ENCODE results near the gene FGF14.

FGF14 gene

DNA sequence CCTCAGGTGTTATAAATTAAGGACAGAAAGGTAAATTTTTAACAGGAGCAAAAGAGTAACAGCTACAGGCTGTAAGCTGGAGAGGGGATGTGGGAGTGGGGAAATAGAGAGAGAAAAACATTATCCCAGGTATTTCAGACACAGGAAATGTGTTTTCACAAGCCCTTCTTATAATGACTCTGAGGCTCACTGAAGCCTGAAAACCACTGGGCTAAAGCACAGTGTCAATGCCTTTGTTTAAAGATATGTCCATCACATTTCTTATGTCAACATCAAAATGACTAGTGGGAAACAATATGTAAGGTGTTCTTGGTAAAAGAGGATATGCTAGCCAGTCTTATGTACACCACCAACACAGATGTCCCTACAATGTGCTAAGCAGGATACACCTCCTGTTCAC, 365.9 kb downstream of the FGF14 start:
- TF ChIP-seq, protein P1, sequence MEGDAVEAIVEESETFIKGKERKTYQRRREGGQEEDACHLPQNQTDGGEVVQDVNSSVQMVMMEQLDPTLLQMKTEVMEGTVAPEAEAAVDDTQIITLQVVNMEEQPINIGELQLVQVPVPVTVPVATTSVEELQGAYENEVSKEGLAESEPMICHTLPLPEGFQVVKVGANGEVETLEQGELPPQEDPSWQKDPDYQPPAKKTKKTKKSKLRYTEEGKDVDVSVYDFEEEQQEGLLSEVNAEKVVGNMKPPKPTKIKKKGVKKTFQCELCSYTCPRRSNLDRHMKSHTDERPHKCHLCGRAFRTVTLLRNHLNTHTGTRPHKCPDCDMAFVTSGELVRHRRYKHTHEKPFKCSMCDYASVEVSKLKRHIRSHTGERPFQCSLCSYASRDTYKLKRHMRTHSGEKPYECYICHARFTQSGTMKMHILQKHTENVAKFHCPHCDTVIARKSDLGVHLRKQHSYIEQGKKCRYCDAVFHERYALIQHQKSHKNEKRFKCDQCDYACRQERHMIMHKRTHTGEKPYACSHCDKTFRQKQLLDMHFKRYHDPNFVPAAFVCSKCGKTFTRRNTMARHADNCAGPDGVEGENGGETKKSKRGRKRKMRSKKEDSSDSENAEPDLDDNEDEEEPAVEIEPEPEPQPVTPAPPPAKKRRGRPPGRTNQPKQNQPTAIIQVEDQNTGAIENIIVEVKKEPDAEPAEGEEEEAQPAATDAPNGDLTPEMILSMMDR (IDR thresholded peaks at IDR 0.05; ENCODE audit: borderline replicate concordance, insufficient read depth, low read depth, low read length): no peak
- no peak overlapping the region for H3K4me3 ChIP-seq (ENCODE audit: low read depth, low read length)

- H3K4me3 ChIP-seq (ENCODE audit: low read depth, low read length): no peak overlapping the region
- TF ChIP-seq, protein P1 (IDR thresholded peaks at IDR 0.05; ENCODE audit: borderline replicate concordance, insufficient read depth, low read depth, low read length): no peak
These were observed 368.0 kb downstream of the FGF14 start for GRCh38 chr13:102033857-102034331.

DNA sequence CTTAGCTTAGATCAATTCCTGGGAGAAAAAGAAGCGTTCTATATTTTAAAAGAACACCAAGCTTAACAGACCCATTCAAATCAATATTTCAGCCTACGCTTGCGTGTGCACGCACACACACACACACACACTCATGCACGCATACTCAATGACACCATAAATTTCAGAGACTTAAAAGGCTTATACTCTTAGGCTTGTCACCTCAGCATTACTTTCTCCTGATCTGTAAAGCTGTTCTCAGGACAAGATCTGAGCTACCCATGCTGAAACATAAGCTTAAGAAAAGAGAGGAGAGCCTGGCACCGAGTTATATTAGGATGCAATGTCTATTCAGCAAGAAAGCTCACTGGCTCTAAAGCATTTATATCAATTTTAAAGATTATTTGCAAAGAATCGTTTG, 368.5 kb downstream of the FGF14 start:
- no peak overlapping the region for H3K4me3 ChIP-seq (ENCODE audit: low read depth, low read length)
- TF ChIP-seq, protein P1 (IDR thresholded peaks at IDR 0.05; ENCODE audit: borderline replicate concordance, insufficient read depth, low read depth, low read length): no peak

GRCh38 chr13:102028868-102029267, 373.0 kb downstream of the FGF14 start:
- TF ChIP-seq, protein P1 (IDR thresholded peaks at IDR 0.05; ENCODE audit: borderline replicate concordance, insufficient read depth, low read depth, low read length): no peak
- H3K4me3 ChIP-seq (ENCODE audit: low read depth, low read length): no peak overlapping the region

DNA sequence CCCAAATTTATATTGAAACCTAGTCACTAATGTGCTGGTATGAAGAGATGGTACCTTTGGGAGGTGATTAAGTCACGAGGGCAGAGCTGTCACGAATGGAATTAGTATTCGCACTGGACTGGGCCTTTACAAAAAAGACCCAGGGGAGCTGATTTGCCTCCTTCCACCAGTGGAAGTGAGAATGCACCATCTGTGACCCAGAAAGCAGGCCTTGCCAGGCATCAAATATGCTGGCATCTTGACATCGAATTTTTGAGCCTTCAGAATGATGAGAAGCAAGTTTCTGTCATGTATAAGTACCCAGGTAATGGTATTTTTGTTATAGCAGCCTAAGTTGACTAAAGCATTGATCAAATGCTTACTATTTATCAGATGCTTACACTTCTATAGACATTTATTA, 373.6 kb downstream of the FGF14 start:
- TF ChIP-seq, protein P1 (IDR thresholded peaks at IDR 0.05; ENCODE audit: borderline replicate concordance, insufficient read depth, low read depth, low read length): no peak

GRCh38 chr13:102021777-102022176, 380.1 kb downstream of the FGF14 start:
- TF ChIP-seq, protein P1 (IDR thresholded peaks at IDR 0.05; ENCODE audit: borderline replicate concordance, insufficient read depth, low read depth, low read length): no peak
- H3K4me3 ChIP-seq (ENCODE audit: low read depth, low read length): no peak overlapping the region

More for the DNA sequence above, 373.6 kb downstream of the FGF14 start:
- no peak overlapping the region for H3K4me3 ChIP-seq (ENCODE audit: low read depth, low read length)

DNA sequence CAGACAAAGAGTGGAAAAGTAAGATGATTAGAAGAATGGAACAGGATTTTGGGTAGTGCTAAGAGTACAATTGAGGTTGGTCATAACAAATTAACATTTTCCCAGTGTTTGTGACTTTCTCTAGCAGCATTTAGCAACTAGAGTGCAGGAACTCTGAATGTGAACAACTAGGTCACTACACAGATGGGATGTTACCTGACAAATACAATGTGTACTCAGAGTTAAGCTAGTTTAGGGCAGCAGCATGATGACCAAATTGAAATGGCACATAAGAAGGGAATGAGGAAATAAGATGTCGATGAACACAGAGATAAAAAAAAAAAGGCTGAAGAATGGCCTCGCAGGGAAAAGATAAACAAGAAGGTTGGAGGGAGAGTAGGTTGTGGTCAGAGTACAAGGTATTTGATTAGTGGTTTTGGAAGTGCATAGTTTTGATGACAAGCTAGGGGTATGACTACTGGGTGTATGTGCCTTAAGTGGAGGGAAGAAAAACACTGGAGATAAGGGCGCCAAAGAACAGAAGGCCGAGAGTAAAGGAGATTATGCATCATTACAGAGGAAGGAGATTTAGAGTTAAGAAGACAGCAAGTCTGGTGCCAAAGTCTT, 381.1 kb downstream of the FGF14 start:
- no peak overlapping the region for H3K4me3 ChIP-seq (ENCODE audit: low read depth, low read length)
- TF ChIP-seq, protein P1 (IDR thresholded peaks at IDR 0.05; ENCODE audit: borderline replicate concordance, insufficient read depth, low read depth, low read length): no peak

Measured in GM12875 (cell line).